ENCODE measurements around the gene BDH1. TPM values are rescaled to one million over a fixed set of nuclear protein-coding genes. Genes with fewer than 3 reads are reported as not detected.
"Not testable (repeated sequence)": the region's sequence is repeated elsewhere in the genome, so short reads cannot be mapped to it uniquely, and the experiment has no call there.

Gene BDH1
- total RNA-seq, 1 donor from 2014 or later, result 78.4 TPM

DNA sequence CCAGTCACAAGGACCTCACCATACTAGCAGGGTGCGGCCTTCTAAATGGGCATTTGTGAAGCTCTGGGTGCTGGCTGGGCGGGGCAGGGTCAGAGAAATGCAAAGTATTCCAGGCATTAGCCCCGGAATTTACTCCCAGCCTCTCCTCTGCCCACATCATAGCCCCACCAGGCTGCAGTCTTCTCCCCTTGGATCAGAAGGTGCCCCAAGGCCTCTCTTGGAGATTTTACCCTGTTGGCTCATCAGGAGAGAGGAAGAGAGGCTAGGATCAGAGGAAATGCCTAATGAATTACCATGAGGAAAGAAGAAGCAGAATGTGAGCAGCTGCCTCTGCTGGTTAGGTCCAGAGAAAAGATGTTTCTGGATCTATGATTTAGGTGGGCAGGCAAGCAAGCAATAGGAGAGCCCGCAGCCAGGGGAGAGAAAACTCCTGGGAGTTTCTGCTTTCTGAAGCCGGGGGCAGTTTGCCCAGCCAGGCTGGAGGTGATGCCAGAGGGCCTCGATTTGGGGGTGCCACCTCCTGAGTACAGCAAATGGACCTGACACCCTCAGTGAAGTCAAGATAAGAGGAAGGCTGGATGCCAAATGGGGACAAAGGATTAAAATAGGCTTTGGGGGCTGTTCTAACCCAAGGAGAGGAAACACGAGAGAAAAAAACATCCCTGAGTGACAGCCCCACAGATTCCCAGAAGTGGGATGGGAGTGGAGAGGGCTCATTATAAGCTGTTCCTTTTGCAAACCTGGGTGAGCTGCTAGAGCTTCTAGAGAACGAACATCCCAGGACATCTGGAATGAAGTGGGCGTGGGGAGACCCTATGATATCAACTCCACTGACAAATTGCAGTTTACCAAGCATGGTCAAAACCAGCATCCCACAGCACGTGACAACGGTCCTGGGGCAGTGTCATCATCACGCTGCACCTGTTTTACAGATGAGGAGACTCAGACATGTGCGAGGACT, 65.4 kb downstream of the BDH1 start:
- intact Hi-C loops (cut with micrococcal nuclease), result no loop called here

DNA sequence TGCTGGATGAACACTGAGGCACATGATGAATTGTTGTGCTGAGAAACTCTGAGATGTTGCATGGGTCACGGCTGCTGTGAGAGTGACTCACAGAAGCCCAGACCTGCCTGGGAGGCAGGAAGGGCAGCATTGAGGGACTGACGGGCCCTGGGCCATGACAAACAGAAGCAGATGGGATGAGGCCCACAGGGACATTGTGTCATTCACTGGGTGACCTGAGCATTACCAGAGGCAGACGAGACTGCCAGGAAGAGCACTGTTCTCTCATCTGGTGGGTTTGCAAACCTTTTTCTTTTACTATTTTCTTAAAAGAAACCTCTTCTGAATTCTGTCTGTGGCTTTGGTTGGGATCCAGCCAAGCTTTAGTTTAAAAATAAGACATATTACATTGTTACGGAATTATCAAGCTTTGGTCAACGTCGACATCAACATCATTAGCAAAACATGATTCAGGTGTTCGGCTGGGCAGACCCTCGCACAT, 67.8 kb downstream of the BDH1 start:
- intact Hi-C loops (cut with micrococcal nuclease), result no loop called here

GRCh38 chr3:197486861-197487260, 68.9 kb downstream of the BDH1 start:
- intact Hi-C loops (cut with micrococcal nuclease), result no loop called here

GRCh38 chr3:197485143-197485542, 70.6 kb downstream of the BDH1 start:
- intact Hi-C loops (cut with micrococcal nuclease), result no loop called here

- intact Hi-C loops (cut with micrococcal nuclease), result no loop called here
These were observed 71.4 kb downstream of the BDH1 start for GRCh38 chr3:197484204-197484901.

DNA sequence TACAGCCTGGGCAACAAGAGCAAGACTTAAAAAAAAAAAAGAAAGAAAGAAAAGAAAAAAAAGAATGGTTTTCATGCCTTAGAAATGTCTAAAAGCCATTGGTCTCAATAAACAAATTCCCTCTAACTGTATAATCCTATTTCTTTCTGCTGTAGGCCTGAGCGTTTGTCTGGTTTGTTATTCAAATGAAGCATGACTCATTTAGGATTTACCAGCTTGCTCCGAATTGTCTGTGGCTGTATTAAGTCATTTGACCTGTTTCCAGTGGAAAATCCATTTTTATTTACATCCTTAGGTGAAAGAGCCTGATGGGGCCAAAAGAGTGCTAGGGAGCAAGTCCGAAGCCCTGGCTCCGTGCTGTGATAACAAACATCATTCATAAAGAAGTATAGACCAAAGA, 73.8 kb downstream of the BDH1 start:
- intact Hi-C loops (cut with micrococcal nuclease), result no loop called here

- intact Hi-C loops (cut with micrococcal nuclease), result no loop called here
These were observed 75.4 kb downstream of the BDH1 start for GRCh38 chr3:197480320-197480719.

DNA sequence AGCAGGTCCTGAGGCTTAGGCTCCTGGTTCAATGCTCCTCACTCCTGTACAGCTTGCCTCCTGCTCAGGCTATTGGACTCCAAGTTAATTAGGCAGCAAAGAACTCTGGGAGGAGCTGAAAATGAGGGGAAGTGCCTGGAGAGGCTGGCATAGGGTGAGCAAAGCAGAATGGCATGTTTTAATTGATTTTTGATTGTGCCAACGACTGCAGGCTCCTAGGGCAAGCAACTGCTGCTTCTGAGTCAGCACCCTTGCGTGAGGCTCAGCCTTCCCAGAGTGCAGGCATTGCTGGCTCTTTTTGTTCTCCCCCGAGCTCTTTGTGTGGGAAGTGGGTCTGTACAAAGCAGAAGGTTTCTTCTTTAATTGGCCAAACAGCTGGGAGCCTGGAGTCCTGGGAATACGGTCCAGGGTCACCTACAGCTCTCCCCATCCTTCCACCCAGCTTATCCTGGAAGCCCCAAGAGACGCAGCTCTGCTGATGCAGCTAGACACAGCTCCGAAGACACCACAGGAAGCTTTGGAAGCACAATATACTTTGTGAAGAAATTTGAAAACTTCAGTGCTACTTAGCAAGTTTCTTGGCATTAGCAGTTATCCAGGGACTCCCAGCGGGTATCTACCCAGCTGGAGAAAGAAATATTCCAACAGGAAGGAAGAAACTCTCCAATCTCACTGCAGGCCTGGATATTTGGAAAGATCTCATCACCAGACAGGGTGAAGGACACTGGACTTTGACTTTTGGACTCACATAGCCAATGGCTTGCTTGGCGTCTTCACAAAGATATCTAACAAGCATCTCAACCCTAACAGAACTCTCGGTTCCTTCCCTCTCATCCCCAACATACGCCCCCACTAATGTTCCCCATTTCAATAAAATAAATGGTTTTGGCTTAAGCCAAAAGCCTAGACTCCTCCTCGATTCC, 76.8 kb downstream of the BDH1 start:
- intact Hi-C loops (cut with micrococcal nuclease), result no loop called here

GRCh38 chr3:197477816-197478215, 78.0 kb downstream of the BDH1 start:
- intact Hi-C loops (cut with micrococcal nuclease), result not testable (repeated sequence)

- intact Hi-C loops (cut with micrococcal nuclease), result no loop called here
These were observed 79.7 kb downstream of the BDH1 start for GRCh38 chr3:197475997-197476525.

DNA sequence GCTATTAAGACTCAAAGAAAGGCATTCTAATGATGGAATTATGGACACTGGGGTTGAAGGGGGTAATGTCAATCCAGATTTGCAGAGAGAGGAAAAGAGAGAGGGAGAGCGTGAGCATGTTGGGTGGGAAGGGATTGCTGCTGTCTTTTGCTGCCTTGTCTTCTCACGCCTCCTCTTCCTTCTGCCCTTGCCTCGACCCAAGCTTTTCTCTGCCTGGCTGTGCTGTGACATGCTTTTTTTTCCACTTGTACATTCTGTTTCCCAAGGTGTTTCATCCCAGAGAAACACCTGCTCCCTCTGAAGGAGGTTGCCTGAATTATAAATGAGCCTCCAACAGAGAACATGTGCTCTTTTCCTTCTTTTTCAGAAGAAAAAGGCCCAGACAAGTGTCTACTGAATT, 80.3 kb downstream of the BDH1 start:
- intact Hi-C loops (cut with micrococcal nuclease), result no loop called here

GRCh38 chr3:197472151-197472550, 83.6 kb downstream of the BDH1 start:
- intact Hi-C loops (cut with micrococcal nuclease), result no loop called here

DNA sequence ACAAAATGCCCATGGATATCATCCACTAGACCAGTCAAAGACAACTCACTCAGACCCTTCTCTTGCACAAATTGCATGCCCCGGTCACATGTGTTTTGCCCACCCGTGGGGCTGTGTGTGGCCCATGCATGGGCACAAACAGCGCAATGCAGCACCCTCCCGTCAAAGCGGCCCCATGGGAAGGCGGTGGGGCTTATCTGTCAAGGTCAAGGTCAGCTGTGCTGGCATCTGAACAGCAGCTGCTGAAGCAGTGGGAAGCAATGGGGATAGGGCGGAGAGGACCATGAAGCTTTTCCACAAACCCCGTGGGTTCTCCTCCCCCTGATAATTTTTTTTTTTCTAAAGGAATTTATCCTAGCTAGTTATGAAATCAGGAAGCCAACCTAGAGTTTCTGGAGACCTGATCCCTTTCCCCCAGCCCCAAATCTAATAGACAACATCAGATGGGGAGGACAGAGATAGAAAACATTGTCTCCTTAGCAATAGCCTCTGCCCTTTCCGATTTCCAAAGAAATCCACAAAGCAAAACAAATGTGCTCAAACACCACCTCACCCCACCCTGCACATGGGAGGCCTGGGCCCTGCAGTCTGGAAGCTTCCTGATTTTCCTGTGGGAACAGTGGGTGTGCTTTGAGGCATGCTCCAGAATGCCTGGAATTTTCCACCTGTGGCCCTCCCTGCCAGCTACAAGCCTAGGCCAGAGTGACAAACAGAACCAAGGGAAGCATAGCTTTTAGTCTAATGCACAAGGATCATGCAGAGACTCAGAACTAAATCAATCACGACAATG, 84.4 kb downstream of the BDH1 start:
- intact Hi-C loops (cut with micrococcal nuclease), result no loop called here

GRCh38 chr3:197468866-197469382, 86.8 kb downstream of the BDH1 start:
- intact Hi-C loops (cut with micrococcal nuclease), result no loop called here

DNA sequence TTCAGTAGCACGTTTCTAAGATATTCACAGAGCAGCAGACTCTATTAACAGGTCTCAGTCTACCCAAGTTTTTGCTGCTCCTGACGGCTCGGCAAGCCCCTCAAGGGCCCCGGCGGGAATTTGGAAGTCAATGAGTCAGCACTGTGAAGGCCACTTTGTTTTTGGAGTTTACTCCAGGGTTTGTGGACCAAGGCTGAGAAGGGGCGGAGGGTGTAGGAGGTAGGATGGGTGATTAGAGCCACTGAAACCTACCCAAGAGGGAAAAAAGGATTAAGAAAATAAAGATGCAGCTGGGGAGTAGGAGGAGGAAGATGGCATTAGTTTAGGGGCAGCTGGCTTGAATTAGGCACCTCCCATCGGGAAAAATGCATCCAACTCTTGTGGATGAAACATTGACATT, 87.6 kb downstream of the BDH1 start:
- intact Hi-C loops (cut with micrococcal nuclease), result no loop called here

GRCh38 chr3:197466586-197467399, 89.0 kb downstream of the BDH1 start:
- intact Hi-C loops (cut with micrococcal nuclease), result no loop called here

DNA sequence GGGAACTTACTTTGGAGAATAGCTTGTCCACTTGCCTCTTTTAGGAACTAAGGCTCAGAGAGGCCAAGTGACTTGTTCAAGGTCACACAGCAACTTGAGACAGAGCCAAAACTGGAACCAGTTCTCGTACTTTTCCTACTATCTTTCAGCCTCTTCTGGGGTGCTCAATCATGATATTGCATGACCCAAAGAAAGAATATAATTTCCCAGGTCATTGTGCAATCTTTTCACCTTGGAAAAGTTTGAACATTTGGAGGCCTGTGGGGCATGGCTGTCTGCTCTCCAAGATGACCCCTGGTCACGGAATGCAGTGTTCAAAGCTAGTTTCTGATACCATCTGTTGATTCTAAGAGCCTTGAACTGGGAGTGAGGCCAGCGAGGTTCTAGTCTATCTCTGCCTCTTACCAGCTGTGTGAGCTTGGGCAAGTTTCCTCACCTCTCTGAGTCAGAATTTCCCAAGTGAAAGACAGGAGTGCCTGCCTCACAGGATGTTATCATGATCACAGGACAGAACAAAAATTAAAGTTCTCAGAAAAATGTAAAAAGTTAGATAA, 89.7 kb downstream of the BDH1 start:
- intact Hi-C loops (cut with micrococcal nuclease), result no loop called here

DNA sequence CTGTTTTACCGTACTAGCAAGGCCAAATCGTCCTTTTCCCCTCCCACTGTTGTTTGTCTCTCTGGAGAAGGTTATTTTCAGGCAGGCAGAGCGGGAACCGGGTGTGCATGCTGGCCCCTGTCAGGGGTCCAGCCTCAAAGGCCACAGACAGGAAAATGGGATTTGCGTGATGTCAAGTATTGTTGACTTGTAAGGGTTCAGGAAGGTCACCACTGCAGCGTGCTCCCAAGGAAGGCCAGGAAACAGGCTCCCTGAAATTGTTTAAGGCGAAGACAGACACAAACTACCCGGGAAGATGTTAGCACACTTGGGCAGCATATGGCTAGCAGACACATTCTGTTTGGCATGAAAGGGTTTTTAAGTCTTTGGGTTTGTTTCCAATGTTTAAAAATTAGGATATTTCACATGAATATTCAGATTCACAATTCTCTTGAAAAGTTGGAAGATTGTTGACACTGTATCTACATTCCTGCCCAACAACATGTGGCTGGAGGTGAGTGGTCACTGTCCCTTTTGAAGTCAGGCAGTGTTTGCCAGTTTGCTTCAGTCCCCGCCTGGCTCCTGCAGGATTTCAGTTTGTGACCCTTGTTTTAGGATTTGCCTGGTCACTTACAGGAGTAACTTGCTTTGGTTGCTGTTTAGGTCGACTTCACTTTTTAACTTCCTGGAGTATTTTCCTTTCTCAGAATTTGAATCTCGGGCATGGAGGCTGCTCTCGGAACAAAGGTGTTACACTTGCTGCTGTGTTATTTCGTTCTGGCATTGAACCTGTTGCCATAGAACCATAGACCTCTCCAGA, 90.4 kb downstream of the BDH1 start:
- intact Hi-C loops (cut with micrococcal nuclease), result no loop called here

Measured in T-helper 2 cell treated with Interferon-gamma antibody and Interleukin-4, amounts not matched to agents 100 ng/mL and 5 ng/mL, for 36 hours (primary cell).